GM12878 (cell line): ENCODE measurements around the gene TTC9C. TPM values are rescaled to one million over a fixed set of nuclear protein-coding genes. Genes with fewer than 3 reads are reported as not detected.

Source experiments
- BMI1 ChIP-seq: fragments of 450-650 bp; IDR thresholded peaks from 2 replicates; pipeline ENCODE4 v1.6.1; 2016; ENCODE audit warnings: mild to moderate bottlenecking, moderate library complexity, borderline replicate concordance
- CBFB ChIP-seq: IDR thresholded peaks from 2 replicates; pipeline ENCODE4 v1.6.1; 2016; ENCODE audit warnings: antibody characterized with exemption, low read depth
- CHD1 ChIP-seq: IDR thresholded peaks from 2 replicates; pipeline ENCODE4 v1.6.1; 2012; ENCODE audit warnings: low read depth, low read length, improper control_type of control experiment
- HDGF ChIP-seq: fragments of 450-650 bp; IDR thresholded peaks from 2 replicates; pipeline ENCODE4 v1.6.1; 2016; ENCODE audit warnings: antibody characterized with exemption
- IRF4 ChIP-seq: IDR thresholded peaks from 2 replicates; pipeline ENCODE4 v1.6.1; 2011; ENCODE audit warnings: low read depth, low read length
- NFYB ChIP-seq: IDR thresholded peaks from 2 replicates; pipeline ENCODE4 v1.6.1; 2011; ENCODE audit warnings: low read depth, mild to moderate bottlenecking, low read length, improper control_type of control experiment, moderate library complexity; ENCODE audit not compliant: insufficient read depth
- PKNOX1 ChIP-seq: fragments of 450-650 bp; IDR thresholded peaks from 2 replicates; pipeline ENCODE4 v1.6.1; 2016; ENCODE audit warnings: mild to moderate bottlenecking
- SUPT20H ChIP-seq: IDR thresholded peaks from 2 replicates; pipeline ENCODE4 v1.6.1; 2011; ENCODE audit warnings: low read depth, mild to moderate bottlenecking, low read length, moderate library complexity, borderline replicate concordance; ENCODE audit not compliant: control insufficient read depth
- ZBTB33 ChIP-seq: fragments of 450-650 bp; IDR thresholded peaks from 2 replicates; pipeline ENCODE4 v1.6.1; 2017; ENCODE audit warnings: mild to moderate bottlenecking
- ZSCAN29 ChIP-seq: fragments of 450-650 bp; IDR thresholded peaks from 2 replicates; pipeline ENCODE4 v1.6.1; 2017; ENCODE audit warnings: mild to moderate bottlenecking, moderate library complexity
- polyA plus RNA-seq, 11 experiments: library from polyadenylated mRNA; depleted of rRNA in 4 of 11; unstranded in 6 of 11; stranded (reverse) in 5 of 11; fragments of >200 nt; fragmentation: Nextera tagmentation in 4 of 11; fragmentation: Illumina TruSeq in 1 of 11; extraction: Ambion mirVana in 4 of 11; extraction: Trizol in 1 of 11; gene quantifications; 1 replicate in 1 of 11; 2 replicates in 10 of 11; pipeline versions ENCODE4 v1.2.1 to v1.2.3, GENCODE V29; 2011 to 2016; ENCODE audit warnings: inconsistent platforms in 2 of 11, missing spikeins in 2 of 11, low read depth in 1 of 11
- total RNA-seq, 4 experiments: library from RNA; depleted of rRNA in 3 of 4; stranded (reverse); fragments of >200 nt in 3 of 4; fragmentation: Illumina TruSeq in 1 of 4; extraction: Trizol in 1 of 4; gene quantifications; 2 replicates each; pipeline versions ENCODE4 v1.2.1 to v1.2.3, GENCODE V29; 2013 to 2021
- TF ChIP-seq, protein P1 (sequence below): IDR thresholded peaks from 2 replicates; pipeline ENCODE4 v1.6.1; 2012; ENCODE audit warnings: improper control_type of control experiment, low read depth, low read length; ENCODE audit not compliant: insufficient replicate concordance
- TF ChIP-seq, protein P2 (sequence below): fragments of 450-650 bp; IDR thresholded peaks from 2 replicates; pipeline ENCODE4 v1.6.1; 2017; ENCODE audit warnings: antibody characterized with exemption, mild to moderate bottlenecking, moderate library complexity
- TF ChIP-seq, protein P3 (sequence below): IDR thresholded peaks from 2 replicates; pipeline ENCODE4 v1.6.1; 2011; ENCODE audit warnings: borderline replicate concordance, low read depth, mild to moderate bottlenecking, moderate library complexity, low read length; ENCODE audit not compliant: insufficient read depth, poor library complexity, severe bottlenecking
- TF ChIP-seq, protein P4 (sequence below): IDR thresholded peaks from 2 replicates; pipeline ENCODE4 v1.6.1; 2011; ENCODE audit warnings: mild to moderate bottlenecking, low read depth, low read length, moderate library complexity; ENCODE audit not compliant: insufficient replicate concordance

Gene TTC9C
- total and polyA plus RNA-seq, 10 of the 15 experiments (the other 5 are each of a cell fraction or from before 2014, with no cell fraction given) = 42.0 to 72.3 (median 50.4) TPM

- TF ChIP-seq, protein P1, sequence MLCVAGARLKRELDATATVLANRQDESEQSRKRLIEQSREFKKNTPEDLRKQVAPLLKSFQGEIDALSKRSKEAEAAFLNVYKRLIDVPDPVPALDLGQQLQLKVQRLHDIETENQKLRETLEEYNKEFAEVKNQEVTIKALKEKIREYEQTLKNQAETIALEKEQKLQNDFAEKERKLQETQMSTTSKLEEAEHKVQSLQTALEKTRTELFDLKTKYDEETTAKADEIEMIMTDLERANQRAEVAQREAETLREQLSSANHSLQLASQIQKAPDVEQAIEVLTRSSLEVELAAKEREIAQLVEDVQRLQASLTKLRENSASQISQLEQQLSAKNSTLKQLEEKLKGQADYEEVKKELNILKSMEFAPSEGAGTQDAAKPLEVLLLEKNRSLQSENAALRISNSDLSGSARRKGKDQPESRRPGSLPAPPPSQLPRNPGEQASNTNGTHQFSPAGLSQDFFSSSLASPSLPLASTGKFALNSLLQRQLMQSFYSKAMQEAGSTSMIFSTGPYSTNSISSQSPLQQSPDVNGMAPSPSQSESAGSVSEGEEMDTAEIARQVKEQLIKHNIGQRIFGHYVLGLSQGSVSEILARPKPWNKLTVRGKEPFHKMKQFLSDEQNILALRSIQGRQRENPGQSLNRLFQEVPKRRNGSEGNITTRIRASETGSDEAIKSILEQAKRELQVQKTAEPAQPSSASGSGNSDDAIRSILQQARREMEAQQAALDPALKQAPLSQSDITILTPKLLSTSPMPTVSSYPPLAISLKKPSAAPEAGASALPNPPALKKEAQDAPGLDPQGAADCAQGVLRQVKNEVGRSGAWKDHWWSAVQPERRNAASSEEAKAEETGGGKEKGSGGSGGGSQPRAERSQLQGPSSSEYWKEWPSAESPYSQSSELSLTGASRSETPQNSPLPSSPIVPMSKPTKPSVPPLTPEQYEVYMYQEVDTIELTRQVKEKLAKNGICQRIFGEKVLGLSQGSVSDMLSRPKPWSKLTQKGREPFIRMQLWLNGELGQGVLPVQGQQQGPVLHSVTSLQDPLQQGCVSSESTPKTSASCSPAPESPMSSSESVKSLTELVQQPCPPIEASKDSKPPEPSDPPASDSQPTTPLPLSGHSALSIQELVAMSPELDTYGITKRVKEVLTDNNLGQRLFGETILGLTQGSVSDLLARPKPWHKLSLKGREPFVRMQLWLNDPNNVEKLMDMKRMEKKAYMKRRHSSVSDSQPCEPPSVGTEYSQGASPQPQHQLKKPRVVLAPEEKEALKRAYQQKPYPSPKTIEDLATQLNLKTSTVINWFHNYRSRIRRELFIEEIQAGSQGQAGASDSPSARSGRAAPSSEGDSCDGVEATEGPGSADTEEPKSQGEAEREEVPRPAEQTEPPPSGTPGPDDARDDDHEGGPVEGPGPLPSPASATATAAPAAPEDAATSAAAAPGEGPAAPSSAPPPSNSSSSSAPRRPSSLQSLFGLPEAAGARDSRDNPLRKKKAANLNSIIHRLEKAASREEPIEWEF = no peak
- TF ChIP-seq, protein P2, sequence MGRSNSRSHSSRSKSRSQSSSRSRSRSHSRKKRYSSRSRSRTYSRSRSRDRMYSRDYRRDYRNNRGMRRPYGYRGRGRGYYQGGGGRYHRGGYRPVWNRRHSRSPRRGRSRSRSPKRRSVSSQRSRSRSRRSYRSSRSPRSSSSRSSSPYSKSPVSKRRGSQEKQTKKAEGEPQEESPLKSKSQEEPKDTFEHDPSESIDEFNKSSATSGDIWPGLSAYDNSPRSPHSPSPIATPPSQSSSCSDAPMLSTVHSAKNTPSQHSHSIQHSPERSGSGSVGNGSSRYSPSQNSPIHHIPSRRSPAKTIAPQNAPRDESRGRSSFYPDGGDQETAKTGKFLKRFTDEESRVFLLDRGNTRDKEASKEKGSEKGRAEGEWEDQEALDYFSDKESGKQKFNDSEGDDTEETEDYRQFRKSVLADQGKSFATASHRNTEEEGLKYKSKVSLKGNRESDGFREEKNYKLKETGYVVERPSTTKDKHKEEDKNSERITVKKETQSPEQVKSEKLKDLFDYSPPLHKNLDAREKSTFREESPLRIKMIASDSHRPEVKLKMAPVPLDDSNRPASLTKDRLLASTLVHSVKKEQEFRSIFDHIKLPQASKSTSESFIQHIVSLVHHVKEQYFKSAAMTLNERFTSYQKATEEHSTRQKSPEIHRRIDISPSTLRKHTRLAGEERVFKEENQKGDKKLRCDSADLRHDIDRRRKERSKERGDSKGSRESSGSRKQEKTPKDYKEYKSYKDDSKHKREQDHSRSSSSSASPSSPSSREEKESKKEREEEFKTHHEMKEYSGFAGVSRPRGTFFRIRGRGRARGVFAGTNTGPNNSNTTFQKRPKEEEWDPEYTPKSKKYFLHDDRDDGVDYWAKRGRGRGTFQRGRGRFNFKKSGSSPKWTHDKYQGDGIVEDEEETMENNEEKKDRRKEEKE = peak; percentile 56; the same call in 1 of the 2 replicates
- TF ChIP-seq, protein P3, sequence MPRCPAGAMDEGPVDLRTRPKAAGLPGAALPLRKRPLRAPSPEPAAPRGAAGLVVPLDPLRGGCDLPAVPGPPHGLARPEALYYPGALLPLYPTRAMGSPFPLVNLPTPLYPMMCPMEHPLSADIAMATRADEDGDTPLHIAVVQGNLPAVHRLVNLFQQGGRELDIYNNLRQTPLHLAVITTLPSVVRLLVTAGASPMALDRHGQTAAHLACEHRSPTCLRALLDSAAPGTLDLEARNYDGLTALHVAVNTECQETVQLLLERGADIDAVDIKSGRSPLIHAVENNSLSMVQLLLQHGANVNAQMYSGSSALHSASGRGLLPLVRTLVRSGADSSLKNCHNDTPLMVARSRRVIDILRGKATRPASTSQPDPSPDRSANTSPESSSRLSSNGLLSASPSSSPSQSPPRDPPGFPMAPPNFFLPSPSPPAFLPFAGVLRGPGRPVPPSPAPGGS = no peak
- TF ChIP-seq CBFB (no peak), PKNOX1 (0 out of 2 replicates have a peak, but pooled peaks have one; percentile 24), NFYB (no peak), ZSCAN29 (no peak), HDGF (peak; percentile 88), SUPT20H (no peak), IRF4 (no peak), BMI1 (no peak), ZBTB33 (no peak), CHD1 (no peak)
- TF ChIP-seq, protein P4, sequence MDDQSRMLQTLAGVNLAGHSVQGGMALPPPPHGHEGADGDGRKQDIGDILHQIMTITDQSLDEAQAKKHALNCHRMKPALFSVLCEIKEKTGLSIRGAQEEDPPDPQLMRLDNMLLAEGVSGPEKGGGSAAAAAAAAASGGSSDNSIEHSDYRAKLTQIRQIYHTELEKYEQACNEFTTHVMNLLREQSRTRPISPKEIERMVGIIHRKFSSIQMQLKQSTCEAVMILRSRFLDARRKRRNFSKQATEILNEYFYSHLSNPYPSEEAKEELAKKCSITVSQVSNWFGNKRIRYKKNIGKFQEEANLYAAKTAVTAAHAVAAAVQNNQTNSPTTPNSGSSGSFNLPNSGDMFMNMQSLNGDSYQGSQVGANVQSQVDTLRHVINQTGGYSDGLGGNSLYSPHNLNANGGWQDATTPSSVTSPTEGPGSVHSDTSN = no peak
Observed at GRCh38 chr11:62786318-62787004, 58.2 kb downstream of the TTC9C start (continued).
